ENCODE measurements around the gene OR2T2. TPM values are rescaled to one million over a fixed set of nuclear protein-coding genes. Genes with fewer than 3 reads are reported as not detected.
"Not testable (repeated sequence)": the region's sequence is repeated elsewhere in the genome, so short reads cannot be mapped to it uniquely, and the experiment has no call there.

OR2T2 gene
- total RNA-seq, 1 donor from 2014 or later = not detected

- H3K27ac Mint-ChIP-seq; H3K4me1 Mint-ChIP-seq (ENCODE audit: low read depth); H3K4me3 Mint-ChIP-seq (ENCODE audit: low read depth); H3K9me3 Mint-ChIP-seq; H3K36me3 Mint-ChIP-seq (ENCODE audit: low read depth); intact Hi-C loops (cut with micrococcal nuclease); DNase-seq (ENCODE audit: low spot score): not testable (repeated sequence)
- H3K27me3 Mint-ChIP-seq (ENCODE audit: low read depth) = peaks cover 13% of the 10 kb centered on the region
Observed at GRCh38 chr1:248472111-248472510, 26.7 kb downstream of the OR2T2 start.

DNA sequence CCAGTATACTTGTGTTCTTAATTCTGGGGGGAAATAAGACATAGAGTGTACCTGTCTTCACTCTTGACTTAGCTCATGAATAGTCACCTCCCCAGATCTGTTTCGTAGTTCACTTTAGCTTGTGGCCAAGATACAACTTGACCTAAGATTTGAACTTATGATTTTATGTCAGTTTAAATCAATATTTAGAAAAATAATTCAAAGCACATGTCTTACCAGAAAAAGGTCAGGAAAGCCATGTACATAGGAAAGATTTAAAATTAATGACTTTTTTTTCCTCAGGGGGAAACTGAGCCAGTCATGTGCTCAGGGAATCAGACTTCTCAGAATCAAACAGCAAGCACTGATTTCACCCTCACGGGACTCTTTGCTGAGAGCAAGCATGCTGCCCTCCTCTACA lies 27.6 kb downstream of the OR2T2 start, which contains the start of gene OR2T3:
Gene OR2T3, plus strand, starts transcription at position 301 of the 400 bp plus-strand sequence. Its CDS starts 0 bp downstream, at position 301.
- not testable (repeated sequence) for H3K27ac Mint-ChIP-seq; H3K4me3 Mint-ChIP-seq (ENCODE audit: low read depth)

GRCh38 chr1:248475660-248476059 lies 30.2 kb downstream of the OR2T2 start:
- H3K36me3 Mint-ChIP-seq (ENCODE audit: low read depth); H3K4me1 Mint-ChIP-seq (ENCODE audit: low read depth); DNase-seq (ENCODE audit: low spot score); intact Hi-C loops (cut with micrococcal nuclease); H3K9me3 Mint-ChIP-seq; H3K4me3 Mint-ChIP-seq (ENCODE audit: low read depth); H3K27ac Mint-ChIP-seq: not testable (repeated sequence)
- H3K27me3 Mint-ChIP-seq (ENCODE audit: low read depth) = peaks cover 11% of the 10 kb centered on the region

More for the DNA sequence above, 27.6 kb downstream of the OR2T2 start, which contains the start of gene OR2T3:
- intact Hi-C loops (cut with micrococcal nuclease); H3K9me3 Mint-ChIP-seq; DNase-seq (ENCODE audit: low spot score); H3K4me1 Mint-ChIP-seq (ENCODE audit: low read depth); H3K36me3 Mint-ChIP-seq (ENCODE audit: low read depth): not testable (repeated sequence)
- peaks cover 13% of the 10 kb centered on the region for H3K27me3 Mint-ChIP-seq (ENCODE audit: low read depth)

- H3K27me3 Mint-ChIP-seq (ENCODE audit: low read depth); H3K36me3 Mint-ChIP-seq (ENCODE audit: low read depth); H3K9me3 Mint-ChIP-seq: not testable (repeated sequence)
- peak overlapping the region; percentile 85 for H3K4me3 Mint-ChIP-seq (ENCODE audit: low read depth)
- H3K4me1 Mint-ChIP-seq (ENCODE audit: low read depth) = peaks cover 14% of the 10 kb centered on the region
- intact Hi-C loops (cut with micrococcal nuclease) = loop anchor here (5.0 kb wide), 1 partner anchor 345 kb away; the partner anchor contains the start of gene SH3BP5L
- H3K27ac Mint-ChIP-seq = peak overlapping the region; percentile 93
- peak; percentile 34 for DNase-seq (ENCODE audit: low spot score)
Observed at GRCh38 chr1:248481686-248482579, 36.5 kb downstream of the OR2T2 start.

DNA sequence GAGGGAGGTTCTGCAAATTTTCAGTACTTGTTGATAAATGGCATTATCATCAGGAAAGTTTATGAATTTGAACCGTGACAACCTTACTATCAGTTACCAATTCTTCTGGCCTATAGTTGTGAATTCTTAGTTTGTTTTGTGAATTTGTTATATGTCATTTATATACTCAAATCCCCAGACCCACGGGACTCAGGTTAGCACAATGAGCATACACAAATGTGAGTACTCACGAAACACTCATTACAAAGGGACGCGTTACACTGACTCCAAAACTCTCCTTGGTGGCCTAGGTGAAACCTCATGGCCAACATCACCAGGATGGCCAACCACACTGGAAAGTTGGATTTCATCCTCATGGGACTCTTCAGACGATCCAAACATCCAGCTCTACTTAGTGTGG lies 42.9 kb downstream of the OR2T2 start, which contains the start of gene OR2T5:
Gene OR2T5, plus strand, starts transcription at position 301 of the 400 bp plus-strand sequence. Its CDS starts 0 bp downstream, at position 301.
- H3K27me3 Mint-ChIP-seq (ENCODE audit: low read depth); H3K4me1 Mint-ChIP-seq (ENCODE audit: low read depth); intact Hi-C loops (cut with micrococcal nuclease); H3K9me3 Mint-ChIP-seq; H3K36me3 Mint-ChIP-seq (ENCODE audit: low read depth); H3K27ac Mint-ChIP-seq; DNase-seq (ENCODE audit: low spot score); H3K4me3 Mint-ChIP-seq (ENCODE audit: low read depth): not testable (repeated sequence)

GRCh38 chr1:248496661-248497060 lies 51.2 kb downstream of the OR2T2 start:
- intact Hi-C loops (cut with micrococcal nuclease) = not testable (repeated sequence)

GRCh38 chr1:248500305-248501035 lies 55.0 kb downstream of the OR2T2 start:
- H3K9me3 Mint-ChIP-seq; H3K27me3 Mint-ChIP-seq (ENCODE audit: low read depth); H3K4me3 Mint-ChIP-seq (ENCODE audit: low read depth); DNase-seq (ENCODE audit: low spot score); intact Hi-C loops (cut with micrococcal nuclease); H3K27ac Mint-ChIP-seq; H3K4me1 Mint-ChIP-seq (ENCODE audit: low read depth); H3K36me3 Mint-ChIP-seq (ENCODE audit: low read depth): not testable (repeated sequence)

More at GRCh38 chr1:248496661-248497060, 51.2 kb downstream of the OR2T2 start:
- not testable (repeated sequence) for H3K27ac Mint-ChIP-seq; H3K9me3 Mint-ChIP-seq; DNase-seq (ENCODE audit: low spot score); H3K4me1 Mint-ChIP-seq (ENCODE audit: low read depth); H3K36me3 Mint-ChIP-seq (ENCODE audit: low read depth); H3K27me3 Mint-ChIP-seq (ENCODE audit: low read depth); H3K4me3 Mint-ChIP-seq (ENCODE audit: low read depth)

Other genes starting within 250 kb of the OR2T2 start
- gene OR2M3, start 248.4 kb upstream of the OR2T2 start, total RNA-seq = not detected in 2 replicates
- not detected in 2 replicates for gene OR2M4, start 214.2 kb upstream of the OR2T2 start, total RNA-seq
- gene OR2T33, start 167.7 kb upstream of the OR2T2 start, total RNA-seq = not detected in 2 replicates
- not detected in 2 replicates for gene OR2T12, start 142.2 kb upstream of the OR2T2 start, total RNA-seq
- not detected in 2 replicates for gene OR2M7, start 121.1 kb upstream of the OR2T2 start, total RNA-seq
- not detected in 2 replicates for gene OR14C36, start 96.9 kb upstream of the OR2T2 start, total RNA-seq
- gene OR2T4, start 84.0 kb upstream of the OR2T2 start, total RNA-seq = not detected in 2 replicates
- not detected in 2 replicates for gene OR2T6, start 69.9 kb upstream of the OR2T2 start, total RNA-seq
- gene OR2T1, start 42.6 kb upstream of the OR2T2 start, total RNA-seq = not detected in 2 replicates
- not detected in 2 replicates for gene OR2T3, start 27.7 kb downstream of the OR2T2 start, total RNA-seq
- not detected in 2 replicates for gene OR2T5, start 43.0 kb downstream of the OR2T2 start, total RNA-seq
- gene OR2G6, start 62.4 kb downstream of the OR2T2 start, total RNA-seq = not detected in 2 replicates
- gene OR2T29, start 117.1 kb downstream of the OR2T2 start, total RNA-seq = not detected in 2 replicates
- gene OR2T34, start 129.1 kb downstream of the OR2T2 start, total RNA-seq = not detected in 2 replicates
- gene OR2T10, start 152.1 kb downstream of the OR2T2 start, total RNA-seq = not detected in 2 replicates
- not detected in 2 replicates for gene OR2T11, start 189.5 kb downstream of the OR2T2 start, total RNA-seq
- not detected in 2 replicates for gene OR2T35, start 199.6 kb downstream of the OR2T2 start, total RNA-seq
- not detected in 2 replicates for gene OR2T27, start 209.9 kb downstream of the OR2T2 start, total RNA-seq

All from activated T-helper 2 cell treated with anti-CD3 and anti-CD28 coated beads, Interferon-gamma antibody, Interleukin-2, Interleukin-4, amounts not matched to agents 10 μg/mL and 5 μg/mL and 100 μg/mL, durations not matched to agents 14 hours and 24 hours and 36 hours (primary cell).